Measurements from ENCODE around the gene FUCA2.

The FUCA2 gene

GRCh38 chr6:143553337-143553736, 41.8 kb upstream of the FUCA2 start:
- ChIA-PET CTCF (no interaction called here), POLR2A (ENCODE audit: low non-redundant PET) (no interaction called here)
- H3K27ac ChIP-seq, result no peak overlapping the region
- no peak for DNase-seq (ENCODE audit: low spot score)
- TF ChIP-seq, protein P1, sequence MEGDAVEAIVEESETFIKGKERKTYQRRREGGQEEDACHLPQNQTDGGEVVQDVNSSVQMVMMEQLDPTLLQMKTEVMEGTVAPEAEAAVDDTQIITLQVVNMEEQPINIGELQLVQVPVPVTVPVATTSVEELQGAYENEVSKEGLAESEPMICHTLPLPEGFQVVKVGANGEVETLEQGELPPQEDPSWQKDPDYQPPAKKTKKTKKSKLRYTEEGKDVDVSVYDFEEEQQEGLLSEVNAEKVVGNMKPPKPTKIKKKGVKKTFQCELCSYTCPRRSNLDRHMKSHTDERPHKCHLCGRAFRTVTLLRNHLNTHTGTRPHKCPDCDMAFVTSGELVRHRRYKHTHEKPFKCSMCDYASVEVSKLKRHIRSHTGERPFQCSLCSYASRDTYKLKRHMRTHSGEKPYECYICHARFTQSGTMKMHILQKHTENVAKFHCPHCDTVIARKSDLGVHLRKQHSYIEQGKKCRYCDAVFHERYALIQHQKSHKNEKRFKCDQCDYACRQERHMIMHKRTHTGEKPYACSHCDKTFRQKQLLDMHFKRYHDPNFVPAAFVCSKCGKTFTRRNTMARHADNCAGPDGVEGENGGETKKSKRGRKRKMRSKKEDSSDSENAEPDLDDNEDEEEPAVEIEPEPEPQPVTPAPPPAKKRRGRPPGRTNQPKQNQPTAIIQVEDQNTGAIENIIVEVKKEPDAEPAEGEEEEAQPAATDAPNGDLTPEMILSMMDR (conservative IDR thresholded peaks at IDR 0.05; ENCODE audit: low read depth), result no peak

- TF ChIP-seq, protein P1 (conservative IDR thresholded peaks at IDR 0.05; ENCODE audit: low read depth), result no peak
- DNase-seq (ENCODE audit: low spot score), result no peak
- CTCF ChIA-PET, result no interaction called here
- POLR2A ChIA-PET (ENCODE audit: low non-redundant PET), result no interaction called here
- H3K27ac ChIP-seq, result no peak overlapping the region
These were observed 38.4 kb upstream of the FUCA2 start for GRCh38 chr6:143549949-143550268.

- POLR2A ChIA-PET (ENCODE audit: low non-redundant PET), result no interaction called here
- CTCF ChIA-PET, result no interaction called here
- peak; percentile 64 for DNase-seq (ENCODE audit: low spot score)
- peak overlapping the region; percentile 4; the same call in 1 of the 2 replicates for H3K27ac ChIP-seq
- TF ChIP-seq, protein P1 (conservative IDR thresholded peaks at IDR 0.05; ENCODE audit: low read depth), result no peak
These were observed 37.9 kb upstream of the FUCA2 start for GRCh38 chr6:143549221-143549948.

DNA sequence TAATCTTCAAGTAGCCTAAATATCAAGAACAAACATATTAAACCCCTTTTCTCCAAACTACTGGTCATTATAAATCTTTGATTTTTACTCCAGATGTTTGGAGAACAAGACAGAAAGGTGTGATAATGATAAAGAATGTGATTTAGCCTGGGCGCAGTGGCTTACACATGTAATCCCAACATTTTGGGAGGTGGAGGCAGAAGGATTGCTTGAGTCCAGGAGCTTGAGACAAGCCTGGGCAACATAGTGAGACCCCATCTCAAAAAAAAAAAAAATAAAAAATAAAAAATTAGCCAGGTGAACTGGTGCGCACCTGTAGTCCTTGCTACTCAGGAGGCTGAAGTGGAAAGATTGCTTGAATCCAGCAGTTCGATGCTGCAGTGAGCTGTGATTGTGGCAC, 35.1 kb upstream of the FUCA2 start:
- ChIA-PET CTCF (no interaction called here), POLR2A (ENCODE audit: low non-redundant PET) (no interaction called here)
- DNase-seq (ENCODE audit: low spot score), result no peak
- H3K27ac ChIP-seq, result no peak overlapping the region
- TF ChIP-seq, protein P1 (conservative IDR thresholded peaks at IDR 0.05; ENCODE audit: low read depth), result no peak

GRCh38 chr6:143545976-143546547, 34.5 kb upstream of the FUCA2 start:
- ChIA-PET POLR2A (ENCODE audit: low non-redundant PET) (no interaction called here), CTCF (interaction anchor here (0.6 kb wide), 1 partner anchor 85 kb away, joined by 3 read pairs; no protein-coding TSS in a partner anchor)
- no peak overlapping the region for H3K27ac ChIP-seq
- TF ChIP-seq, protein P1 (conservative IDR thresholded peaks at IDR 0.05; ENCODE audit: low read depth), result no peak
- no peak for DNase-seq (ENCODE audit: low spot score)

DNA sequence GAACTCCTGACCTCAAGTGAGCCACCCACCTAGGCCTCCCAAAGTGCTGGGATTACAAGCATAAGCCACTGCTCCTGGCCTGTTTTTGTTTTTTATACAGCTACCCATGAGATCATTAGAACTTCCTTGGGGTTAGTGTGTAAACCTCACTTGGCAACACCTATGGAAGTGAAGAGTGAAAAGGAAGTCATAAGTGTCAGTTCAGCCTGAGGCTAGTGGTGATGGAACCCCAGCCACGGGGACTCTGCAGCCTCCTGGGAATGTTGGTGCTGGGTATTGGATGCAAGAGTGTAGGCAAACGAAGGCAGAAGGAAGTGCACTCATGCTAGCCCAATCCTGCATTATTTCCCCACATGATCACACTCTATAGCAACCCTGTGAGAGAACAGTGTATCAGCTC, 33.6 kb upstream of the FUCA2 start:
- ChIA-PET CTCF (no interaction called here), POLR2A (ENCODE audit: low non-redundant PET) (no interaction called here)
- TF ChIP-seq, protein P1 (conservative IDR thresholded peaks at IDR 0.05; ENCODE audit: low read depth), result no peak
- H3K27ac ChIP-seq, result no peak overlapping the region
- no peak for DNase-seq (ENCODE audit: low spot score)
